ENCODE data around the gene PTGDS. TPM values are rescaled to one million over a fixed set of nuclear protein-coding genes. Genes with fewer than 3 reads are reported as not detected.

The PTGDS gene
- total and polyA plus RNA-seq, 5 donors from 2014 or later: 0.47 to 15.4 TPM; not detected in 3

GRCh38 chr9:136994180-136994887 lies 17.0 kb downstream of the PTGDS start:
- H3K9me3 Mint-ChIP-seq: peaks cover 0 to 2% (median 0%) of the 10 kb centered on the region in 7 donors
- H3K27me3 Mint-ChIP-seq: peaks cover 18% of the 10 kb centered on the region
- H3K9me3 ChIP-seq (ENCODE audit: control insufficient read depth in 2 of 2, low read length in 2 of 2): no peaks in the 10 kb centered on the region
- no peak overlapping the region for H3K27ac Mint-ChIP-seq
- no peak overlapping the region for H3K27ac ChIP-seq (ENCODE audit: insufficient read depth, low read length, poor library complexity, severe bottlenecking)
- peaks cover 0 to 38% (median 14%) of the 10 kb centered on the region in 4 donors for H3K4me1 Mint-ChIP-seq
- H3K36me3 Mint-ChIP-seq: no peaks in the 10 kb centered on the region
- no peak overlapping the region for H3K4me3 ChIP-seq (ENCODE audit: low read depth, low read length)
- DNase-seq (no peak), ATAC-seq (ENCODE audit: low read depth in 2 of 2) (no peak)
- no peaks in the 10 kb centered on the region for H3K36me3 ChIP-seq (ENCODE audit: control insufficient read depth, insufficient read depth, low read length)
- peaks cover 52% of the 10 kb centered on the region for H3K4me1 ChIP-seq (ENCODE audit: control insufficient read depth, insufficient read depth, low read length, poor library complexity, severe bottlenecking)
- no peaks in the 10 kb centered on the region for H3K27me3 ChIP-seq (ENCODE audit: control insufficient read depth, insufficient read depth, low read length)
- peak overlapping the region in 1 of 4 donors; percentile 89 for H3K4me3 Mint-ChIP-seq

GRCh38 chr9:136994888-136995230 lies 17.6 kb downstream of the PTGDS start:
- Mint-ChIP-seq H3K27ac (no peak overlapping the region), H3K4me1 (peaks cover 0 to 38% (median 14%) of the 10 kb centered on the region in 4 donors), H3K9me3 (no peaks in the 10 kb centered on the region), H3K36me3 (no peaks in the 10 kb centered on the region), H3K4me3 (no peak overlapping the region), H3K27me3 (peaks cover 14% of the 10 kb centered on the region)
- Histone ChIP-seq H3K9me3 (ENCODE audit: control insufficient read depth in 2 of 2, low read length in 2 of 2) (no peaks in the 10 kb centered on the region), H3K36me3 (ENCODE audit: control insufficient read depth, insufficient read depth, low read length) (no peaks in the 10 kb centered on the region), H3K4me3 (ENCODE audit: low read depth, low read length) (no peak overlapping the region), H3K4me1 (ENCODE audit: control insufficient read depth, insufficient read depth, low read length, poor library complexity, severe bottlenecking) (peaks cover 53% of the 10 kb centered on the region), H3K27me3 (ENCODE audit: control insufficient read depth, insufficient read depth, low read length) (no peaks in the 10 kb centered on the region), H3K27ac (ENCODE audit: insufficient read depth, low read length, poor library complexity, severe bottlenecking) (no peak overlapping the region)
- DNase-seq (no peak), ATAC-seq (ENCODE audit: low read depth in 2 of 2) (no peak)

- DNase-seq: no peak
- ATAC-seq (ENCODE audit: low read depth in 2 of 2): no peak
- H3K27ac ChIP-seq (ENCODE audit: insufficient read depth, low read length, poor library complexity, severe bottlenecking): no peak overlapping the region
- no peak overlapping the region for H3K27ac Mint-ChIP-seq
- H3K9me3 Mint-ChIP-seq: no peaks in the 10 kb centered on the region
- H3K4me1 ChIP-seq (ENCODE audit: control insufficient read depth, insufficient read depth, low read length, poor library complexity, severe bottlenecking): peaks cover 59% of the 10 kb centered on the region
- no peaks in the 10 kb centered on the region for H3K36me3 Mint-ChIP-seq
- peaks cover 0 to 42% (median 19%) of the 10 kb centered on the region in 4 donors for H3K4me1 Mint-ChIP-seq
- H3K27me3 Mint-ChIP-seq: peaks cover 14% of the 10 kb centered on the region
- H3K4me3 Mint-ChIP-seq: no peak overlapping the region
- H3K9me3 ChIP-seq (ENCODE audit: control insufficient read depth in 2 of 2, low read length in 2 of 2): no peaks in the 10 kb centered on the region
- no peaks in the 10 kb centered on the region for H3K36me3 ChIP-seq (ENCODE audit: control insufficient read depth, insufficient read depth, low read length)
- no peaks in the 10 kb centered on the region for H3K27me3 ChIP-seq (ENCODE audit: control insufficient read depth, insufficient read depth, low read length)
- H3K4me3 ChIP-seq (ENCODE audit: low read depth, low read length): no peak overlapping the region
These were observed 18.1 kb downstream of the PTGDS start for GRCh38 chr9:136995362-136995761.

DNA sequence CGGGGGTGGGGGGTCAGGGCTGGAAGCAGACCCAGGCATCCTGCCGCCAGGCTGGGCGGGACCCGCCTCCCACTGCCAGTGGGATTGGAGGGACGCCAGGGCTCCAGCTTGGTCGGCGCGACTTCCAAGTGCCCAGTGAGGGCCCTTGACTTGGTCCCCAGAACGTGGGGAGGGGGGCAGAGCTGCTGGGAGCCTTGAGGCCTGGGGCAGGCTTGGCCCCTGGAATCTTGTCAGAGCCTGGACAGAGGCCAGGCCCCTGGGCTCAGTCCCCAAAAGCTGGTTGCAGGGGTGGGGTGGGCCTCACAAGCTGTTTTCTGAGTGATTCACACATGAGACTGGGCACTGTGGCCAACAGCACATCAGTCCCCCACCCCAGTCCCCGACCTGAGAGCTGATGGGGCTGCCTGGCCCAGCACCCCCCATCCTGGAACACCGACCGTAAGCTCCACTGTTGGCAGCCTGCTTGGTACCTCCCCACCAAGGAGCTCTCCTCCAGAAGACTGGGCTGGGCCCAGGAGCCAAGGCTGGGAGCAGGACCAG lies 18.5 kb downstream of the PTGDS start:
- no peak for DNase-seq
- Mint-ChIP-seq H3K36me3 (no peaks in the 10 kb centered on the region), H3K27me3 (peaks cover 14% of the 10 kb centered on the region), H3K9me3 (no peaks in the 10 kb centered on the region), H3K4me3 (peak overlapping the region; percentile 38 to 51 (median 48)), H3K27ac (peak overlapping the region in 1 of 3 donors; percentile 38), H3K4me1 (peaks cover 0 to 43% (median 18%) of the 10 kb centered on the region in 4 donors)
- no peak for ATAC-seq (ENCODE audit: low read depth in 2 of 2)
- no peaks in the 10 kb centered on the region for H3K9me3 ChIP-seq (ENCODE audit: control insufficient read depth in 2 of 2, low read length in 2 of 2)
- no peaks in the 10 kb centered on the region for H3K36me3 ChIP-seq (ENCODE audit: control insufficient read depth, insufficient read depth, low read length)
- no peak overlapping the region for H3K4me3 ChIP-seq (ENCODE audit: low read depth, low read length)
- no peak overlapping the region for H3K27ac ChIP-seq (ENCODE audit: insufficient read depth, low read length, poor library complexity, severe bottlenecking)
- peaks cover 63% of the 10 kb centered on the region for H3K4me1 ChIP-seq (ENCODE audit: control insufficient read depth, insufficient read depth, low read length, poor library complexity, severe bottlenecking)
- no peaks in the 10 kb centered on the region for H3K27me3 ChIP-seq (ENCODE audit: control insufficient read depth, insufficient read depth, low read length)

GRCh38 chr9:136996361-136997292 lies 19.3 kb downstream of the PTGDS start, which contains the start of gene CLIC3:
Gene CLIC3, minus strand, starts transcription at chr9:136996568. Its CDS starts 25 bp downstream, at chr9:136996543.
- Histone ChIP-seq H3K27ac (ENCODE audit: insufficient read depth, low read length, poor library complexity, severe bottlenecking) (peak within 1 kb of the TSS; percentile 5), H3K9me3 (ENCODE audit: control insufficient read depth in 2 of 2, low read length in 2 of 2) (no peaks in the 10 kb centered on the region), H3K36me3 (ENCODE audit: control insufficient read depth, insufficient read depth, low read length) (no peaks in the 10 kb centered on the region), H3K4me3 (ENCODE audit: low read depth, low read length) (no peak within 1 kb of the TSS), H3K4me1 (ENCODE audit: control insufficient read depth, insufficient read depth, low read length, poor library complexity, severe bottlenecking) (peaks cover 63% of the 10 kb centered on the region), H3K27me3 (ENCODE audit: control insufficient read depth, insufficient read depth, low read length) (no peaks in the 10 kb centered on the region)
- no peaks in the 10 kb centered on the region for H3K9me3 Mint-ChIP-seq
- H3K4me1 Mint-ChIP-seq: peaks cover 0 to 38% (median 16%) of the 10 kb centered on the region in 4 donors
- peak in 1 of 2 donors; percentile 13 for ATAC-seq (ENCODE audit: low read depth in 2 of 2)
- DNase-seq: peak in 2 of 3 donors; percentile 17 to 75
- peaks cover 14% of the 10 kb centered on the region for H3K27me3 Mint-ChIP-seq
- H3K27ac Mint-ChIP-seq: peak within 1 kb of the TSS in 1 of 3 donors; percentile 38
- H3K36me3 Mint-ChIP-seq: no peaks in the 10 kb centered on the region
- peak within 1 kb of the TSS; percentile 38 to 51 (median 48) for H3K4me3 Mint-ChIP-seq

GRCh38 chr9:136997371-136997770 lies 20.1 kb downstream of the PTGDS start:
- no peak for DNase-seq

DNA sequence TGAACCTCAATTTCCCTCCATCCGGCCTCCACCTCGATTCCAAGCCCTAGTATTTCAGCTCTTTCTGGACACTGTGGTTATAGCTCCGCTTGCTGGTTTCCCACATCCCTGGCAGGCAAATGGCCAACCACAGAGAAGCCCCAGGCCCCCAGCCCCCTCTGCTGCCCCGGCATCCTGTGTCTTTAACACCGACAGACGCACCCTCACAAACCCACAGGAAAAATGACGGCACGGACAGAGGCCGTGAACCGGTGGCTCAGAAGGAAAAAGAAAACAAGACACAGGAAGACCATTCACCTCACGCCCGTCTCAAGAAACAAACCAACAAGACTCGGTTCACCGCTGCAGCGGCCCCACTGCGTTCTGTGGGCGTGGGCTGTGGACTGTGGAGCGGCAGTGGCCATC lies 20.5 kb downstream of the PTGDS start:
- Mint-ChIP-seq H3K4me3 (peak overlapping the region; percentile 43 to 85 (median 70)), H3K27ac (peak overlapping the region; percentile 12 to 69 (median 36)), H3K9me3 (no peaks in the 10 kb centered on the region), H3K4me1 (peaks cover 0 to 34% (median 16%) of the 10 kb centered on the region in 4 donors), H3K36me3 (no peaks in the 10 kb centered on the region), H3K27me3 (peaks cover 14% of the 10 kb centered on the region)
- peak in 1 of 3 donors; percentile 53 for DNase-seq
- Histone ChIP-seq H3K4me3 (ENCODE audit: low read depth, low read length) (no peak overlapping the region), H3K27me3 (ENCODE audit: control insufficient read depth, insufficient read depth, low read length) (no peaks in the 10 kb centered on the region), H3K27ac (ENCODE audit: insufficient read depth, low read length, poor library complexity, severe bottlenecking) (no peak overlapping the region), H3K9me3 (ENCODE audit: control insufficient read depth in 2 of 2, low read length in 2 of 2) (no peaks in the 10 kb centered on the region), H3K4me1 (ENCODE audit: control insufficient read depth, insufficient read depth, low read length, poor library complexity, severe bottlenecking) (peaks cover 57% of the 10 kb centered on the region), H3K36me3 (ENCODE audit: control insufficient read depth, insufficient read depth, low read length) (no peaks in the 10 kb centered on the region)
- peak in 1 of 2 donors; percentile 10 for ATAC-seq (ENCODE audit: low read depth in 2 of 2)

More at GRCh38 chr9:136997371-136997770, 20.1 kb downstream of the PTGDS start:
- Histone ChIP-seq H3K27me3 (ENCODE audit: control insufficient read depth, insufficient read depth, low read length) (no peaks in the 10 kb centered on the region), H3K4me3 (ENCODE audit: low read depth, low read length) (no peak overlapping the region), H3K9me3 (ENCODE audit: control insufficient read depth in 2 of 2, low read length in 2 of 2) (no peaks in the 10 kb centered on the region), H3K36me3 (ENCODE audit: control insufficient read depth, insufficient read depth, low read length) (no peaks in the 10 kb centered on the region), H3K27ac (ENCODE audit: insufficient read depth, low read length, poor library complexity, severe bottlenecking) (no peak overlapping the region), H3K4me1 (ENCODE audit: control insufficient read depth, insufficient read depth, low read length, poor library complexity, severe bottlenecking) (peaks cover 61% of the 10 kb centered on the region)
- H3K36me3 Mint-ChIP-seq: no peaks in the 10 kb centered on the region
- peaks cover 14% of the 10 kb centered on the region for H3K27me3 Mint-ChIP-seq
- no peak for ATAC-seq (ENCODE audit: low read depth in 2 of 2)
- H3K27ac Mint-ChIP-seq: peak overlapping the region in 1 of 3 donors; percentile 36
- peak overlapping the region in 3 of 4 donors; percentile 62 to 85 (median 77) for H3K4me3 Mint-ChIP-seq
- H3K4me1 Mint-ChIP-seq: peaks cover 0 to 37% (median 16%) of the 10 kb centered on the region in 4 donors
- H3K9me3 Mint-ChIP-seq: no peaks in the 10 kb centered on the region
